HFF-Myc (cell line): ENCODE results near the gene WDFY2.

Experiments
- DNase-seq: peaks from one replicate; pipeline ENCODE4 v3.0.0-alpha.2; 2011; ENCODE audit warnings: low read depth; ENCODE audit errors: extremely low read depth
- H3K4me3 ChIP-seq: replicated peaks from 2 replicates; pipeline ENCODE4 v1.5.1; 2011; ENCODE audit warnings: low read depth, mild to moderate bottlenecking, control low read depth, low read length
- CTCF ChIP-seq: IDR thresholded peaks from 2 replicates; pipeline ENCODE4 v1.5.1; 2012; ENCODE audit warnings: mild to moderate bottlenecking, low read depth, low read length, control low read depth; ENCODE audit errors: missing control alignments

Gene WDFY2

GRCh38 chr13:51584731-51585672 lies 740 bp downstream of the WDFY2 start:
- no peak for DNase-seq
- peak overlapping the region; percentile 87 for H3K4me3 ChIP-seq
- no peak for TF ChIP-seq CTCF

- peak overlapping the region; percentile 87 for H3K4me3 ChIP-seq
- no peak for TF ChIP-seq CTCF
- DNase-seq: no peak
These were observed 1.4 kb downstream of the WDFY2 start for GRCh38 chr13:51585696-51586095.

GRCh38 chr13:51587372-51587771 lies 3.1 kb downstream of the WDFY2 start:
- H3K4me3 ChIP-seq: no peak overlapping the region
- no peak for DNase-seq
- no peak for TF ChIP-seq CTCF

- H3K4me3 ChIP-seq: no peak overlapping the region
- TF ChIP-seq CTCF: no peak
- DNase-seq: no peak
These were observed 4.2 kb downstream of the WDFY2 start for GRCh38 chr13:51588406-51588949.

- no peak for DNase-seq
- no peak overlapping the region for H3K4me3 ChIP-seq
- no peak for TF ChIP-seq CTCF
These were observed 5.5 kb downstream of the WDFY2 start for GRCh38 chr13:51589793-51590192.

GRCh38 chr13:51590231-51590970 lies 6.1 kb downstream of the WDFY2 start:
- TF ChIP-seq CTCF: no peak
- DNase-seq: no peak
- 0 out of 2 replicates have a peak overlapping the region, but pooled peaks have one; percentile 1 for H3K4me3 ChIP-seq
